A549 (cell line): ENCODE data around the gene RBBP8. TPM values are rescaled to one million over a fixed set of nuclear protein-coding genes. Genes with fewer than 3 reads are reported as not detected.
A peak's percentile ranks its signal among the peaks of the same experiment; 100 is the strongest.

ENCODE experiments used
- ATAC-seq, 2 experiments: fragments of 200-7000 bp in 1 of 2; fragments of >200 bp in 1 of 2; cut with Nextera tagmentation in 1 of 2; cut with Tn5 transposase in 1 of 2; 3 replicates each; pipeline versions ENCODE4 v1.8.0 to v1.9.1; 2018 to 2020; ENCODE audit warnings: mild to moderate bottlenecking in 1 of 2, moderate library complexity in 1 of 2
- CTCF ChIA-PET: fragments of 300-600 bp; sonication (Branson Sonifier 250); formaldehyde crosslinking; extraction: SDS; loops from one replicate; lab custom pipeline; 2021; ENCODE audit warnings: antibody characterized with exemption, inconsistent platforms; lab: Yijun Ruan, JAX
- POLR2A ChIA-PET: fragments of 350-600 bp; formaldehyde crosslinking; extraction: SDS; loops from one replicate; lab custom pipeline; 2021; ENCODE audit warnings: antibody characterized with exemption, inconsistent platforms; lab: Yijun Ruan, JAX
- DNase-seq, 2 experiments: peaks; one replicate each; pipeline versions ENCODE4 v3.0.0 to v3.0.0-alpha.2; 2011 to 2016; ENCODE audit warnings: low read depth in 1 of 2, low spot score in 1 of 2
- FAIRE-seq: peaks from 2 replicates; lab custom pipeline; 2011; peaks lifted over from hg19 to GRCh38; lab: Jason Lieb, UNC
- H3K27ac ChIP-seq, 2 experiments: fragments of >200 bp; sonication (Bioruptor Twin); formaldehyde crosslinking; 3 replicates each; pipeline ENCODE4 v1.5.1; 2016 to 2017
- H3K4me1 ChIP-seq: fragments of >200 bp; sonication (Bioruptor Twin); formaldehyde crosslinking; 3 replicates; pipeline ENCODE4 v1.6.1; 2016
- H3K4me2 ChIP-seq: fragments of >200 bp; sonication (Bioruptor Twin); formaldehyde crosslinking; 3 replicates; pipeline ENCODE4 v1.6.1; 2016
- H3K4me3 ChIP-seq: fragments of >200 bp; sonication (Bioruptor Twin); formaldehyde crosslinking; 3 replicates; pipeline ENCODE4 v1.5.1; 2016
- H3K9me3 ChIP-seq: fragments of >200 bp; sonication (Bioruptor Twin); formaldehyde crosslinking; 3 replicates; pipeline ENCODE4 v1.6.1; 2016
- CHD2 ChIP-seq: fragments of 150-350 bp; IDR thresholded peaks from 2 replicates; pipeline ENCODE4 v1.6.1; 2014; ENCODE audit warnings: low read length; ENCODE audit not compliant: partially characterized antibody
- CHD4 ChIP-seq: fragments of 200-600 bp; sonication (generic); IDR thresholded peaks from 2 replicates; pipeline ENCODE4 v1.6.1; 2016; ENCODE audit warnings: antibody characterized with exemption, mild to moderate bottlenecking, borderline replicate concordance
- EHMT2 ChIP-seq: fragments of 200-600 bp; sonication (generic); IDR thresholded peaks from 2 replicates; pipeline ENCODE4 v1.6.1; 2016; ENCODE audit warnings: antibody characterized with exemption, low read depth, mild to moderate bottlenecking, moderate library complexity
- ELK1 ChIP-seq: fragments of 150-350 bp; IDR thresholded peaks from 2 replicates; pipeline ENCODE4 v1.6.1; 2014; ENCODE audit warnings: low read depth, mild to moderate bottlenecking, low read length
- EP300 ChIP-seq, 2 experiments: fragments of >200 bp; sonication (Bioruptor Twin); formaldehyde crosslinking; IDR thresholded peaks; 2 replicates in 1 of 2; 3 replicates in 1 of 2; pipeline ENCODE4 v1.6.1; 2016 to 2017
- ESRRA ChIP-seq: fragments of 150-350 bp; IDR thresholded peaks from 2 replicates; pipeline ENCODE4 v1.6.1; 2014; ENCODE audit warnings: mild to moderate bottlenecking, low read length, borderline replicate concordance
- FOSB ChIP-seq: fragments of 250-450 bp; sonication (Bioruptor Pico); IDR thresholded peaks from 2 replicates; pipeline ENCODE4 v1.5.0; 2020; ENCODE audit warnings: mild to moderate bottlenecking, moderate library complexity
- FOXS1 ChIP-seq: fragments of 250-450 bp; sonication (Bioruptor Pico); IDR thresholded peaks from 2 replicates; pipeline ENCODE4 v1.5.0; 2020; ENCODE audit warnings: mild to moderate bottlenecking, moderate library complexity
- JUN ChIP-seq, 2 experiments: fragments of >200 bp; sonication (Bioruptor Twin); formaldehyde crosslinking; IDR thresholded peaks; 2 replicates in 1 of 2; 3 replicates in 1 of 2; pipeline ENCODE4 v1.6.1; 2016 to 2017
- KDM5A ChIP-seq: fragments of 200-600 bp; sonication (generic); IDR thresholded peaks from 2 replicates; pipeline ENCODE4 v1.6.1; 2016; ENCODE audit warnings: antibody characterized with exemption, mild to moderate bottlenecking
- POLR2AphosphoS2 ChIP-seq: conservative IDR thresholded peaks from 2 replicates; pipeline ENCODE4 v1.6.1; 2012; ENCODE audit warnings: low read length, improper control_type of control experiment, inconsistent platforms
- RAD21 ChIP-seq, 2 experiments: fragments of >200 bp in 1 of 2; sonication (Bioruptor Twin) in 1 of 2; formaldehyde crosslinking in 1 of 2; IDR thresholded peaks in 1 of 2; conservative IDR thresholded peaks in 1 of 2; 2 replicates in 1 of 2; 3 replicates in 1 of 2; pipeline ENCODE4 v1.6.1; 2012 to 2018; ENCODE audit warnings: inconsistent platforms in 1 of 2
- RFX5 ChIP-seq: fragments of 450-650 bp; IDR thresholded peaks from 2 replicates; pipeline ENCODE4 v1.7.1; 2014; ENCODE audit warnings: antibody characterized with exemption, mild to moderate bottlenecking, moderate library complexity
- TP53 ChIP-seq: fragments of 250-450 bp; sonication (Bioruptor Pico); IDR thresholded peaks from 2 replicates; pipeline ENCODE4 v1.5.0; 2021; ENCODE audit warnings: mild to moderate bottlenecking, moderate library complexity
- ZC3H11A ChIP-seq: fragments of 450-650 bp; IDR thresholded peaks from 2 replicates; pipeline ENCODE4 v1.6.1; 2014; ENCODE audit warnings: antibody characterized with exemption, mild to moderate bottlenecking
- ZSCAN20 ChIP-seq: fragments of 250-450 bp; sonication (Bioruptor Pico); IDR thresholded peaks from 2 replicates; pipeline ENCODE4 v1.8.0; 2022; ENCODE audit warnings: mild to moderate bottlenecking, moderate library complexity
- WGBS: methylation state at CpG from one replicate; pipeline ENCODE4 v1.1.6; 2017; ENCODE audit errors: missing lambda C conversion rate; 5-methylcytosine and 5-hydroxymethylcytosine counted together
- polyA plus RNA-seq, 4 experiments: library from polyadenylated mRNA; depleted of rRNA in 3 of 4; stranded (reverse); fragments of >200 nt; fragmentation: RNase III in 1 of 4; extraction: RNeasy Plus Mini Kit Qiagen cat#74134 plus additional on column Dnase treatment in 1 of 4; gene quantifications; 2 replicates in 3 of 4; 3 replicates in 1 of 4; pipeline ENCODE4 v1.2.3, GENCODE V29; 2011 to 2017
- TF ChIP-seq, protein P1 (sequence below): fragments of 250-450 bp; sonication (Bioruptor Pico); IDR thresholded peaks from 2 replicates; pipeline ENCODE4 v1.5.0; 2020; ENCODE audit warnings: low read depth, mild to moderate bottlenecking, moderate library complexity
- TF ChIP-seq, protein P2 (sequence below): IDR thresholded peaks from 2 replicates; pipeline ENCODE4 v1.6.1; 2012; ENCODE audit warnings: low read depth, borderline replicate concordance
- TF ChIP-seq, protein P3 (sequence below): fragments of >200 bp; sonication (Bioruptor Twin); formaldehyde crosslinking; IDR thresholded peaks from 2 replicates; pipeline ENCODE4 v1.6.1; 2016

RBBP8 gene
- polyA plus RNA-seq, 2 of the 4 experiments (the other 2 are of a cell fraction) = 26.8 to 65.4 TPM

- no peak overlapping the region for H3K4me2 ChIP-seq
- TF ChIP-seq ELK1 (no peak), POLR2AphosphoS2 (no peak), TP53 (CRISPR knock-in tag) (no peak)
- ChIA-PET POLR2A (no interaction called here), CTCF (no interaction called here)
- no peak overlapping the region for H3K27ac ChIP-seq
- 68% methylated on average over 7 of the region's 7 CpGs for WGBS
- ATAC-seq = no peak
- DNase-seq = no peak
- peaks cover 2% of the 10 kb centered on the region; the same call in 2 of the 3 replicates for H3K4me1 ChIP-seq
- no peak for FAIRE-seq
- H3K4me3 ChIP-seq = no peak overlapping the region
- no peaks in the 10 kb centered on the region for H3K9me3 ChIP-seq
Observed at GRCh38 chr18:23043803-23044376, 110.8 kb downstream of the RBBP8 start.

DNA sequence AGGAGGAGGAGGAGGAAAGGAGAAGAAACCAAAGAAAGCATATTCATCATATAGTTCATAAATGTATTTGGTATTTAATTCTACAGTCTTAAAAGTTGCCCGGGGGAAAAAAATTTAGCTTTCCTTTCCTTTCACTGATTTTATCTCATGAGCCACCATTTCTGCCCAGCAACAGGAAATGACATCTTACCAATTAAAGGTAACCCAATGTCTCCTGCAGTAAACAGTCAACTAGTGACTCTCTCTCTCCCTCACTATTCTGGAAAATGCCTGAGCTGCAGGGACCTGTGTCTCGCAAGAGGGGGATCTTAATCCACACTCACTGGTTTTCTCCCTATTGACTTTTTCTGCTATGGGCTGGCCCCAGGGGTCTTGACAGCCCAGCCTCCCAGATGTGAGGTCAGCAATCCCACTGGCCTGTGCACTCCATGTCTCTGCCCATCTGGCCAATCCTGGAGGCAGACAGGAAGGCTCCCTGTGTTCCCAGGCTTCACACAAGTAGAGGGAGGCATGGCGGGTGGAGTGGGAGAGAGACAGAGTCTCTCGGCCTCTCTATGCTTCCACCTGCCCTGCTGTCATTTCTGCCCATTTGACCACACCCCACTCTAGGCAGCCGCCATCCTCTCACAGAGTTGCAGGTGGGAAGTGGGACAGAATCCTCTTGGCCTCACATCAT lies 116.7 kb downstream of the RBBP8 start:
- POLR2A ChIA-PET = no interaction called here
- FAIRE-seq = no peak

DNA sequence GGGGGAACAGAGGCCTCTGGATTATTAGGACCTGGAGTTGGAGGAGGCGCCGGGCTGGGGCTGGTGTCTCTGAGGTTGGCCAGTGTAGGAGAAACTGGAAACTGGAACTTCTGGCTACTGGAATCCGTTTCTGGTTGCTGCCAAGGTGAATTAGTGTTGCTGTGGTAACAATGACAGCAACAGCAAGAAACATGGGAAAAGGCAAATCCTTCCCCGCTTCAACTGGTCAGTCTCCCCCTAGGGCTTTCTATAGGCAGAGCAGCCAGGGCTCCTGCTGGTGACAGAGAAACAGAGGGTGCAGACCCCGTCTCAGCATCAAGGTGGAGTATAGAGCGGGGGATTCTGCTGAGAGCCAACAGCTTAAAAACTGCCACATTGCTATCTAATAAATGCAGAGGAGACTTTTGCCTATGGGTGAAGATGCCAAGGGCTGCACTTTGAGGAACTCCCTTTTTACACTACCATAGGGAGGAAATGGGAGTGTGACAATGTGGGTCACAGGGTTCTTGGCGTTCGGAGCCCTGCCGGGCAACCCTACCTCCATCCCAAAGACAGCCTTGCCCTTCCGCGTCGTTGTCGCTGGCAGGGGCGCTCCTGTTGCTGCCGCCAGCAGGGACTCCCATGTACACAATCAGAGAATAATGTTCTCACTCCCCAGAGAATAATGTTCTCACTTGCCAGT lies 120.8 kb downstream of the RBBP8 start:
- ChIA-PET POLR2A (no interaction called here), CTCF (interaction anchor here (1.7 kb wide), 1 partner anchor 23 kb away, joined by 3 read pairs; no protein-coding TSS in a partner anchor)
- WGBS = 82% methylated on average over 12 of the region's 15 CpGs
- Histone ChIP-seq H3K4me3 (no peak overlapping the region), H3K4me2 (no peak overlapping the region), H3K9me3 (no peaks in the 10 kb centered on the region), H3K4me1 (no peaks in the 10 kb centered on the region), H3K27ac (no peak overlapping the region)
- ATAC-seq (peak; percentile 88 to 89), FAIRE-seq (no peak), DNase-seq (peak; percentile 16 to 31)
- TF ChIP-seq, protein P1, sequence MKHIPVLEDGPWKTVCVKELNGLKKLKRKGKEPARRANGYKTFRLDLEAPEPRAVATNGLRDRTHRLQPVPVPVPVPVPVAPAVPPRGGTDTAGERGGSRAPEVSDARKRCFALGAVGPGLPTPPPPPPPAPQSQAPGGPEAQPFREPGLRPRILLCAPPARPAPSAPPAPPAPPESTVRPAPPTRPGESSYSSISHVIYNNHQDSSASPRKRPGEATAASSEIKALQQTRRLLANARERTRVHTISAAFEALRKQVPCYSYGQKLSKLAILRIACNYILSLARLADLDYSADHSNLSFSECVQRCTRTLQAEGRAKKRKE (CRISPR knock-in tag) = no peak
- TF ChIP-seq ZC3H11A (no peak), FOXS1 (no peak), CHD4 (no peak), EHMT2 (no peak), TP53 (CRISPR knock-in tag) (no peak), ELK1 (no peak), EP300 (IDR thresholded peaks at IDR 0.05) (no peak), CHD2 (no peak), JUN (IDR thresholded peaks at IDR 0.05) (no peak), ESRRA (no peak), FOSB (CRISPR knock-in tag) (no peak), RAD21 (conservative IDR thresholded peaks at IDR 0.05 in 1 of 2, IDR thresholded peaks at IDR 0.05 in 1 of 2) (no peak), KDM5A (no peak), ZSCAN20 (CRISPR knock-in tag) (no peak)
- TF ChIP-seq, protein P2, sequence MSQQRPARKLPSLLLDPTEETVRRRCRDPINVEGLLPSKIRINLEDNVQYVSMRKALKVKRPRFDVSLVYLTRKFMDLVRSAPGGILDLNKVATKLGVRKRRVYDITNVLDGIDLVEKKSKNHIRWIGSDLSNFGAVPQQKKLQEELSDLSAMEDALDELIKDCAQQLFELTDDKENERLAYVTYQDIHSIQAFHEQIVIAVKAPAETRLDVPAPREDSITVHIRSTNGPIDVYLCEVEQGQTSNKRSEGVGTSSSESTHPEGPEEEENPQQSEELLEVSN = no peak
- TF ChIP-seq, protein P3, sequence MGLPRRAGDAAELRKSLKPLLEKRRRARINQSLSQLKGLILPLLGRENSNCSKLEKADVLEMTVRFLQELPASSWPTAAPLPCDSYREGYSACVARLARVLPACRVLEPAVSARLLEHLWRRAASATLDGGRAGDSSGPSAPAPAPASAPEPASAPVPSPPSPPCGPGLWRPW = no peak

More for the DNA sequence above, 116.7 kb downstream of the RBBP8 start:
- 96% methylated on average over 5 of the region's 5 CpGs for WGBS
- TF ChIP-seq ESRRA (no peak), RFX5 (no peak), FOSB (CRISPR knock-in tag) (no peak)
- TF ChIP-seq, all 56 proteins: peak for 0
- no peak for ATAC-seq
- no peak overlapping the region for H3K4me3 ChIP-seq
- no peak overlapping the region for H3K27ac ChIP-seq
- no peak for DNase-seq
- H3K4me1 ChIP-seq = no peaks in the 10 kb centered on the region
- CTCF ChIA-PET = interaction anchor here (0.7 kb wide), 1 partner anchor 20 kb away, joined by 4 read pairs; no protein-coding TSS in a partner anchor
- no peaks in the 10 kb centered on the region for H3K9me3 ChIP-seq
- no peak overlapping the region for H3K4me2 ChIP-seq
